AG04450 (cell line): ENCODE data around the gene UQCC3. TPM values are rescaled to one million over a fixed set of nuclear protein-coding genes. Genes with fewer than 3 reads are reported as not detected.

Experiments
- CTCF ChIA-PET: fragments of 300-600, 350-600 bp; formaldehyde crosslinking; extraction: SDS; loops from one replicate; lab custom pipeline; 2022; ENCODE audit warnings: antibody characterized with exemption, inconsistent platforms; lab: Charles Lee
- POLR2A ChIA-PET: fragments of 350-600 bp; formaldehyde crosslinking; extraction: SDS; loops from one replicate; lab custom pipeline; 2021; ENCODE audit warnings: antibody characterized with exemption, inconsistent platforms; lab: Yijun Ruan, JAX
- DNase-seq: peaks from one replicate; pipeline ENCODE4 v3.0.0-alpha.2; 2011; ENCODE audit warnings: low read depth, low spot score
- H3K27ac ChIP-seq: one replicate; pipeline ENCODE4 v1.5.1; 2012; ENCODE audit warnings: low read depth, low read length, control low read depth
- H3K27me3 ChIP-seq: one replicate; pipeline ENCODE4 v1.6.0; 2012; ENCODE audit warnings: low read length; ENCODE audit not compliant: control insufficient read depth, insufficient read depth
- H3K4me3 ChIP-seq: 2 replicates; pipeline ENCODE4 v1.5.1; 2011; ENCODE audit warnings: mild to moderate bottlenecking, low read depth, low read length, control low read depth
- H3K9me3 ChIP-seq: 2 replicates; pipeline ENCODE4 v1.5.1; 2012; ENCODE audit warnings: low read length; ENCODE audit not compliant: control insufficient read depth, insufficient read depth
- polyA plus RNA-seq: library from polyadenylated mRNA; depleted of rRNA; stranded (reverse); fragments of >200 nt; gene quantifications from 2 replicates; pipeline ENCODE4 v1.2.3, GENCODE V29; 2011
- TF ChIP-seq, protein P1 (sequence below): IDR thresholded peaks from 2 replicates; pipeline ENCODE4 v1.5.1; 2011; ENCODE audit warnings: low read depth, low read length, control low read depth, inconsistent platforms

Gene UQCC3
- polyA plus RNA-seq, 1 experiment: 6.2 TPM

DNA sequence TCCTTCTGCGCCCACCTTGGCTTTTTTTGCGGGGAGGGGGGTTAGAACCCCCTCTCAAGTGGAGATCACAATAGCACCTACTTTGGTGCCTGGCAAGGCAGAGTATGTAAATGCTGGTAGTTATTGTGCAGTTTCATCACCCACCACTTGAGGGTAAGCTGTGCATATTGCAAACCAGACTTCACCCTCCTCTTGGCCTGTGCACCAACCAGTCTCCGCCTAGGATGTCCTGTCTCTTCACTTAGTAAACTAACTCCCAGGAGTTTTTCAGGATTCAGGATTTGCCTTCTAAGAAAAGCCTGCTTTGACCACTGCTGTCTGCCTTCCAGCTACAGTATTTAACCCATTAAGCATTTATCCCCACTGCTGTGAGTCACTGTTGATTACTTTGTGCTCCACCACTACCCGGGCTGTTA, 9.4 kb downstream of the UQCC3 start:
- Histone ChIP-seq H3K27me3 (no peaks in the 10 kb centered on the region), H3K4me3 (no peak overlapping the region), H3K9me3 (peaks cover 4% of the 10 kb centered on the region; the same call in 1 of the 2 replicates), H3K27ac (peak overlapping the region; percentile 43)
- TF ChIP-seq, protein P1, sequence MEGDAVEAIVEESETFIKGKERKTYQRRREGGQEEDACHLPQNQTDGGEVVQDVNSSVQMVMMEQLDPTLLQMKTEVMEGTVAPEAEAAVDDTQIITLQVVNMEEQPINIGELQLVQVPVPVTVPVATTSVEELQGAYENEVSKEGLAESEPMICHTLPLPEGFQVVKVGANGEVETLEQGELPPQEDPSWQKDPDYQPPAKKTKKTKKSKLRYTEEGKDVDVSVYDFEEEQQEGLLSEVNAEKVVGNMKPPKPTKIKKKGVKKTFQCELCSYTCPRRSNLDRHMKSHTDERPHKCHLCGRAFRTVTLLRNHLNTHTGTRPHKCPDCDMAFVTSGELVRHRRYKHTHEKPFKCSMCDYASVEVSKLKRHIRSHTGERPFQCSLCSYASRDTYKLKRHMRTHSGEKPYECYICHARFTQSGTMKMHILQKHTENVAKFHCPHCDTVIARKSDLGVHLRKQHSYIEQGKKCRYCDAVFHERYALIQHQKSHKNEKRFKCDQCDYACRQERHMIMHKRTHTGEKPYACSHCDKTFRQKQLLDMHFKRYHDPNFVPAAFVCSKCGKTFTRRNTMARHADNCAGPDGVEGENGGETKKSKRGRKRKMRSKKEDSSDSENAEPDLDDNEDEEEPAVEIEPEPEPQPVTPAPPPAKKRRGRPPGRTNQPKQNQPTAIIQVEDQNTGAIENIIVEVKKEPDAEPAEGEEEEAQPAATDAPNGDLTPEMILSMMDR: peak; percentile 72
- DNase-seq: peak; percentile 72
- POLR2A ChIA-PET: interaction anchor here (0.5 to 4.0 kb wide), 13 partner anchors 9 to 175 kb away, joined by 3 to 70 read pairs (median 5); partner anchors contain the start of genes B3GAT3, C11orf98, CSKMT and HNRNPUL2
- CTCF ChIA-PET: interaction anchor here (0.5 to 3.2 kb wide), 21 partner anchors 9 to 496 kb away, joined by 3 to 36 read pairs (median 3); partner anchors contain the start of genes LBHD1, LRRN4CL, UQCC3 and ZBTB3

GRCh38 chr11:62682518-62682917, 11.0 kb downstream of the UQCC3 start:
- Histone ChIP-seq H3K9me3 (peaks cover 4% of the 10 kb centered on the region; the same call in 1 of the 2 replicates), H3K4me3 (no peak overlapping the region), H3K27ac (no peak overlapping the region), H3K27me3 (no peaks in the 10 kb centered on the region)
- ChIA-PET CTCF (interaction anchor here (1.4 kb wide), 1 partner anchor 11 kb away, joined by 4 read pairs; no protein-coding TSS in a partner anchor), POLR2A (no interaction called here)
- no peak for DNase-seq
- TF ChIP-seq, protein P1: no peak

DNA sequence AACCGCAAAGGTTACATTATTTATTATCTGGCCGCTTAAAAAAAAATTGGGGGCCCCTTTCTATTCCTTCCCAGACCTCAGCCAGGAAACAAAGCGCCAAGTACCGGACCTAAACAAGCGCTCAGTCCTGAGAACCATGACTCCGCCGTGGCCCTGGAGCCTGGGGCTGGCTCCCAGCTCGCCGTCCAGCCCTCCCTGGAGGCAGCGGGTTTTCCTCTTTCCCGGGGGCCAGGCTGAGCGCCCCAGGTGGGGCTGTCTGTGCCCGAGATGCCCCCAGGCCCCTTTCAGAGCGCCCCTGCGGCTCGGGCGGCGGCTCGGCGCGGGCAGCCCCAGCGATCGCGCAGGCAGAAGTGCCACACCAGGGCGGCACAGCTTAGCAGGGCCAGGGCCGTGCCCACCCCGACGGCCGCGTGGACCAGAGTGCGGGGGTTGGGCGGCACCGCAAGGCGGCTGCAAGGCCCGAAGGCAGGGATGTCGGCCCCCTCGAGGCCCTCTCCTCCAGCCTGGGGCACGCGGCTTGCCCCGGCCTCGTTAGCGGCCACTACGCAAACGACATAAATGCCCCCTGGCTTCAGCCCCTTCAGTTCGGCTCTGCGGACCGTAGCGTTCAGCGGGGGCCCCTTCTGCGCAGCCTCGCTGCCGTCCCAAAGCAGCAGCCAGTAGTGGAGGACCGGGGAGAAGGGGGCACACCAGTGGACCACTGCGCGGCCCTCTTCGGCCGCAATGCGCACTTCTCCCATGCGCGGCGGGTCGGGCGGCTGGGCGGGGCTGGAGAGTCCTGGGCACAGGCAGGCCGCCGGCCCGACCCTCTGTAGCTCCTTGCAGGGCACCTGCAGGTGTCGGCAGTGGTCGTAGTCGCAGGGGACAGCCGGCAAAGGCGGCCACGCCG, 16.3 kb downstream of the UQCC3 start:
- POLR2A ChIA-PET: interaction anchor here (3.4 kb wide), 1 partner anchor 22 kb away, joined by 35 read pairs; the partner anchor contains the start of genes C11orf98 and CSKMT
- CTCF ChIA-PET: no interaction called here
- DNase-seq: no peak
- Histone ChIP-seq H3K9me3 (no peaks in the 10 kb centered on the region), H3K4me3 (peak overlapping the region; percentile 1; the same call in 1 of the 2 replicates), H3K27ac (no peak overlapping the region), H3K27me3 (no peaks in the 10 kb centered on the region)
- TF ChIP-seq, protein P1: no peak

GRCh38 chr11:62688491-62688890, 17.0 kb downstream of the UQCC3 start:
- TF ChIP-seq, protein P1: no peak
- no peak for DNase-seq
- ChIA-PET CTCF (interaction anchor here (2.7 kb wide), 1 partner anchor 8 kb away, joined by 31 read pairs; no protein-coding TSS in a partner anchor), POLR2A (interaction anchor here (1.3 to 3.4 kb wide), 9 partner anchors 7 to 153 kb away, joined by 5 to 35 read pairs (median 13); partner anchors contain the start of genes C11orf98, CSKMT, INTS5 and LBHD1)
- Histone ChIP-seq H3K27me3 (no peaks in the 10 kb centered on the region), H3K27ac (peak overlapping the region; percentile 92), H3K4me3 (peak overlapping the region; percentile 10; the same call in 1 of the 2 replicates), H3K9me3 (no peaks in the 10 kb centered on the region)
